H9 (cell line): ENCODE data around the gene ECI2. TPM values are rescaled to one million over a fixed set of nuclear protein-coding genes. Genes with fewer than 3 reads are reported as not detected.

Experiments used
- DNase-seq: peaks from one replicate; pipeline ENCODE4 v3.0.0-alpha.2; 2017
- H2AFZ ChIP-seq: one replicate; pipeline ENCODE4 v1.6.1; 2013; ENCODE audit warnings: mild to moderate bottlenecking, low read length, control low read depth, moderate library complexity
- H2AK5ac ChIP-seq: 2 replicates; pipeline ENCODE4 v1.6.1; 2013; ENCODE audit warnings: low read length, control low read depth, mixed read lengths; ENCODE audit not compliant: insufficient read length
- H2BK120ac ChIP-seq: one replicate; pipeline ENCODE4 v1.6.1; 2013; ENCODE audit warnings: low read depth, mild to moderate bottlenecking, low read length, control low read depth, inconsistent platforms; ENCODE audit not compliant: poor library complexity, severe bottlenecking
- H2BK12ac ChIP-seq: 2 replicates; pipeline ENCODE4 v1.6.1; 2013; ENCODE audit warnings: low read length, control low read depth, mixed read lengths, low read depth; ENCODE audit not compliant: insufficient read length
- H2BK15ac ChIP-seq: 2 replicates; pipeline ENCODE4 v1.6.1; 2013; ENCODE audit warnings: low read depth, low read length, control low read depth
- H2BK20ac ChIP-seq: one replicate; pipeline ENCODE4 v1.6.1; 2013; ENCODE audit warnings: low read depth, mild to moderate bottlenecking, low read length, control low read depth, inconsistent platforms; ENCODE audit not compliant: poor library complexity, severe bottlenecking
- H2BK5ac ChIP-seq: 2 replicates; pipeline ENCODE4 v1.6.1; 2013; ENCODE audit warnings: low read length, control low read depth, mixed read lengths; ENCODE audit not compliant: insufficient read length
- H3K14ac ChIP-seq: 2 replicates; pipeline ENCODE4 v1.6.1; 2013; ENCODE audit warnings: low read length, control low read depth; ENCODE audit not compliant: insufficient read depth
- H3K18ac ChIP-seq: 2 replicates; pipeline ENCODE4 v1.6.1; 2013; ENCODE audit warnings: low read depth, mild to moderate bottlenecking, mixed read lengths, low read length, control low read depth; ENCODE audit not compliant: insufficient read length
- H3K23ac ChIP-seq: 2 replicates; pipeline ENCODE4 v1.6.1; 2013; ENCODE audit warnings: low read length, control low read depth, mixed read lengths, low read depth; ENCODE audit not compliant: insufficient read length
- H3K23me2 ChIP-seq: 2 replicates; pipeline ENCODE4 v1.6.1; 2013; ENCODE audit warnings: low read depth, mild to moderate bottlenecking, mixed read lengths, low read length, control low read depth; ENCODE audit not compliant: insufficient read length, poor library complexity, severe bottlenecking
- H3K27ac ChIP-seq: 2 replicates; pipeline ENCODE4 v1.5.1; 2013; ENCODE audit warnings: low read length, control low read depth, mixed read lengths, low read depth; ENCODE audit not compliant: insufficient read length
- H3K27me3 ChIP-seq: 2 replicates; pipeline ENCODE4 v1.6.1; 2013; ENCODE audit warnings: low read length, control low read depth, inconsistent platforms; ENCODE audit not compliant: insufficient read depth
- H3K4ac ChIP-seq: 2 replicates; pipeline ENCODE4 v1.6.1; 2013; ENCODE audit warnings: low read depth, mild to moderate bottlenecking, control low read depth, inconsistent platforms, low read length, moderate library complexity
- H3K4me1 ChIP-seq: 2 replicates; pipeline ENCODE4 v1.6.1; 2013; ENCODE audit warnings: low read length, control low read depth, inconsistent platforms; ENCODE audit not compliant: insufficient read depth
- H3K4me2 ChIP-seq: 2 replicates; pipeline ENCODE4 v1.6.1; 2013; ENCODE audit warnings: low read length, control low read depth, mixed read lengths; ENCODE audit not compliant: insufficient read length, insufficient read depth
- H3K56ac ChIP-seq: 2 replicates; pipeline ENCODE4 v1.6.1; 2013; ENCODE audit warnings: low read depth, mild to moderate bottlenecking, mixed read lengths, low read length, control low read depth; ENCODE audit not compliant: insufficient read length
- H3K79me1 ChIP-seq: 2 replicates; pipeline ENCODE4 v1.6.1; 2013; ENCODE audit warnings: low read depth, mild to moderate bottlenecking, moderate library complexity, low read length, control low read depth, inconsistent platforms; ENCODE audit not compliant: insufficient read depth, poor library complexity, severe bottlenecking
- H3K79me2 ChIP-seq: 2 replicates; pipeline ENCODE4 v1.6.1; 2013; ENCODE audit warnings: low read length, control low read depth, inconsistent platforms; ENCODE audit not compliant: insufficient read depth
- H3K9ac ChIP-seq: 2 replicates; pipeline ENCODE4 v1.6.1; 2013; ENCODE audit warnings: low read length, control low read depth, mixed read lengths; ENCODE audit not compliant: insufficient read length; ENCODE audit errors: extremely low read depth
- H3K9me3 ChIP-seq: one replicate; pipeline ENCODE4 v1.6.1; 2013; ENCODE audit warnings: low read depth, low read length, inconsistent platforms; ENCODE audit not compliant: control insufficient read depth
- H3T11ph ChIP-seq: one replicate; pipeline ENCODE4 v1.6.1; 2013; ENCODE audit warnings: mild to moderate bottlenecking, low read length, control low read depth, inconsistent platforms
- H4K20me1 ChIP-seq: one replicate; pipeline ENCODE4 v1.6.1; 2013; ENCODE audit not compliant: control insufficient read depth, insufficient read length, insufficient read depth
- H4K5ac ChIP-seq: 2 replicates; pipeline ENCODE4 v1.6.1; 2013; ENCODE audit warnings: low read depth, mild to moderate bottlenecking, mixed read lengths, low read length, control low read depth; ENCODE audit not compliant: insufficient read length
- H4K8ac ChIP-seq: replicated peaks from 2 replicates; pipeline ENCODE4 v1.6.1; 2013; ENCODE audit warnings: low read length, control low read depth, mixed read lengths, low read depth; ENCODE audit not compliant: insufficient read length
- H4K91ac ChIP-seq: 2 replicates; pipeline ENCODE4 v1.6.1; 2013; ENCODE audit warnings: low read depth, mild to moderate bottlenecking, moderate library complexity, mixed read lengths, low read length, control low read depth; ENCODE audit not compliant: insufficient read length
- H3K27ac Mint-ChIP-seq, 3 experiments: 2 replicates in 2 of 3; 3 replicates in 1 of 3; pipeline ENCODE4 v1.8.0; 2020 to 2021; ENCODE audit warnings: mixed read lengths in 3 of 3, mild to moderate bottlenecking in 1 of 3, moderate library complexity in 1 of 3
- H3K27me3 Mint-ChIP-seq: 2 replicates; pipeline ENCODE4 v1.8.0; 2021; ENCODE audit warnings: low read depth, mild to moderate bottlenecking, moderate library complexity, mixed read lengths
- H3K36me3 Mint-ChIP-seq, 3 experiments: 2 replicates in 2 of 3; 3 replicates in 1 of 3; pipeline ENCODE4 v1.8.0; 2020 to 2021; ENCODE audit warnings: low read depth in 3 of 3, mixed read lengths in 3 of 3; ENCODE audit not compliant: insufficient read depth in 1 of 3
- H3K4me1 Mint-ChIP-seq, 2 experiments: 2 replicates each; pipeline ENCODE4 v1.8.0; 2020; ENCODE audit warnings: mixed read lengths in 2 of 2
- H3K4me3 Mint-ChIP-seq, 2 experiments: 2 replicates in 1 of 2; 3 replicates in 1 of 2; pipeline ENCODE4 v1.8.0; 2020 to 2021; ENCODE audit warnings: mild to moderate bottlenecking in 2 of 2, mixed read lengths in 2 of 2, moderate library complexity in 1 of 2
- H3K9me3 Mint-ChIP-seq, 2 experiments: 2 replicates in 1 of 2; 3 replicates in 1 of 2; pipeline ENCODE4 v1.8.0; 2020; ENCODE audit warnings: mild to moderate bottlenecking in 2 of 2, mixed read lengths in 2 of 2, moderate library complexity in 1 of 2
- WGBS: extraction: QIAGEN DNeasy Blood & Tissue Kit; methylation state at CpG from one replicate; pipeline ENCODE4 v1.1.7; 2013; ENCODE audit warnings: missing lambda C conversion rate, low lambda C conversion rate, mixed read lengths; ENCODE audit not compliant: insufficient read length; ENCODE audit errors: extremely low coverage; 5-methylcytosine and 5-hydroxymethylcytosine counted together
- total RNA-seq: library from RNA; stranded (reverse); gene quantifications from 2 replicates; pipeline ENCODE4 v1.2.1, GENCODE V29; 2021
- TF ChIP-seq, protein P1 (sequence below): fragments of 200-600 bp; sonication (generic); conservative IDR thresholded peaks from 3 replicates; pipeline ENCODE4 v1.8.0; 2021; ENCODE audit warnings: antibody characterized with exemption, mild to moderate bottlenecking

The ECI2 gene
- total RNA-seq, 1 experiment from 2014 or later: 67.5 TPM

DNA sequence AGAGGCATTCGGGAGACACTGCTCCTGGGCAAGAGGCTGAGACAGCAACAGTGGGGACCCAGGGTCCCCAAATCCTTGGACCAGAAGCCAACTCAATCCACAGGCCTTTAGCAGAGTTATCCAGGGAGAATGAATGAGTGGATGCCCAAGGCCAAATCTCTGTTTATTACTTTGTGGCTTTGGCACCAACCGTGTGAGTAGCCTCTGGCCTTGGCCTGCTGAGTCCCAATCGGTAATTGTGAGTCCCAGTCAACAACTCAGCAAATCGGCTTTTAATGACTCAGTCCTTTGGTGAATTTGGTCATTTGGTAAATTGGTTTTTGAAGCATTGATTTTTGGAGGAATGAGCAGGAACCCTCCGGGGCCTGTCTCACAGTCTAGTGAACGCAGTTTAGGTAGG lies 29.1 kb upstream of the ECI2 start:
- Mint-ChIP-seq H3K9me3 (peaks cover 18% of the 10 kb centered on the region in 2 experiments; a peak in 4 of 5 replicates), H3K4me1 (peaks cover 12 to 14% of the 10 kb centered on the region in 2 experiments), H3K36me3 (peaks cover 6 to 18% (median 8%) of the 10 kb centered on the region in 3 experiments; a peak in 4 of 7 replicates), H3K27me3 (peaks cover 8% of the 10 kb centered on the region), H3K27ac (no peak overlapping the region), H3K4me3 (no peak overlapping the region)
- no peak overlapping the region for H3K4ac ChIP-seq
- no peak overlapping the region for H4K8ac ChIP-seq
- H2BK20ac ChIP-seq: no peak overlapping the region
- H3K56ac ChIP-seq: no peak overlapping the region
- H3K9ac ChIP-seq: no peak overlapping the region
- no peak overlapping the region for H2BK120ac ChIP-seq
- H3K14ac ChIP-seq: no peak overlapping the region
- H2AFZ ChIP-seq: no peak overlapping the region
- no peaks in the 10 kb centered on the region for H3K79me1 ChIP-seq
- peaks cover 4% of the 10 kb centered on the region; the same call in 1 of the 2 replicates for H3K4me1 ChIP-seq
- H3K79me2 ChIP-seq: no peaks in the 10 kb centered on the region
- no peak overlapping the region for H3K18ac ChIP-seq
- no peak overlapping the region for H2BK5ac ChIP-seq
- no peaks in the 10 kb centered on the region for H3K27me3 ChIP-seq
- H3K27ac ChIP-seq: no peak overlapping the region
- no peak overlapping the region for H2BK12ac ChIP-seq
- no peak overlapping the region for H2AK5ac ChIP-seq
- TF ChIP-seq, protein P1, sequence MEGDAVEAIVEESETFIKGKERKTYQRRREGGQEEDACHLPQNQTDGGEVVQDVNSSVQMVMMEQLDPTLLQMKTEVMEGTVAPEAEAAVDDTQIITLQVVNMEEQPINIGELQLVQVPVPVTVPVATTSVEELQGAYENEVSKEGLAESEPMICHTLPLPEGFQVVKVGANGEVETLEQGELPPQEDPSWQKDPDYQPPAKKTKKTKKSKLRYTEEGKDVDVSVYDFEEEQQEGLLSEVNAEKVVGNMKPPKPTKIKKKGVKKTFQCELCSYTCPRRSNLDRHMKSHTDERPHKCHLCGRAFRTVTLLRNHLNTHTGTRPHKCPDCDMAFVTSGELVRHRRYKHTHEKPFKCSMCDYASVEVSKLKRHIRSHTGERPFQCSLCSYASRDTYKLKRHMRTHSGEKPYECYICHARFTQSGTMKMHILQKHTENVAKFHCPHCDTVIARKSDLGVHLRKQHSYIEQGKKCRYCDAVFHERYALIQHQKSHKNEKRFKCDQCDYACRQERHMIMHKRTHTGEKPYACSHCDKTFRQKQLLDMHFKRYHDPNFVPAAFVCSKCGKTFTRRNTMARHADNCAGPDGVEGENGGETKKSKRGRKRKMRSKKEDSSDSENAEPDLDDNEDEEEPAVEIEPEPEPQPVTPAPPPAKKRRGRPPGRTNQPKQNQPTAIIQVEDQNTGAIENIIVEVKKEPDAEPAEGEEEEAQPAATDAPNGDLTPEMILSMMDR: no peak
- H4K5ac ChIP-seq: no peak overlapping the region
- no peaks in the 10 kb centered on the region for H3K23me2 ChIP-seq
- no peak overlapping the region for H3K23ac ChIP-seq
- WGBS: no CpG with 5 or more reads among the region's 6 CpGs
- H3K4me2 ChIP-seq: no peak overlapping the region
- H3K9me3 ChIP-seq: peaks cover 4% of the 10 kb centered on the region
- no peak overlapping the region for H4K91ac ChIP-seq
- no peak for DNase-seq
- no peaks in the 10 kb centered on the region for H4K20me1 ChIP-seq
- H2BK15ac ChIP-seq: no peak overlapping the region
- no peak overlapping the region for H3T11ph ChIP-seq
